HG03457 (cell line): ENCODE measurements around the gene DUSP16.
"Not testable (repeated sequence)": the region's sequence is repeated elsewhere in the genome, so short reads cannot be mapped to it uniquely, and the experiment has no call there.

Experiments
- ATAC-seq: cut with Tn5 transposase; IDR thresholded peaks from one replicate; pipeline ENCODE4 v1.9.1; 2021; ENCODE audit warnings: moderate number of reproducible peaks; ENCODE audit not compliant: unreplicated experiment

Gene DUSP16

DNA sequence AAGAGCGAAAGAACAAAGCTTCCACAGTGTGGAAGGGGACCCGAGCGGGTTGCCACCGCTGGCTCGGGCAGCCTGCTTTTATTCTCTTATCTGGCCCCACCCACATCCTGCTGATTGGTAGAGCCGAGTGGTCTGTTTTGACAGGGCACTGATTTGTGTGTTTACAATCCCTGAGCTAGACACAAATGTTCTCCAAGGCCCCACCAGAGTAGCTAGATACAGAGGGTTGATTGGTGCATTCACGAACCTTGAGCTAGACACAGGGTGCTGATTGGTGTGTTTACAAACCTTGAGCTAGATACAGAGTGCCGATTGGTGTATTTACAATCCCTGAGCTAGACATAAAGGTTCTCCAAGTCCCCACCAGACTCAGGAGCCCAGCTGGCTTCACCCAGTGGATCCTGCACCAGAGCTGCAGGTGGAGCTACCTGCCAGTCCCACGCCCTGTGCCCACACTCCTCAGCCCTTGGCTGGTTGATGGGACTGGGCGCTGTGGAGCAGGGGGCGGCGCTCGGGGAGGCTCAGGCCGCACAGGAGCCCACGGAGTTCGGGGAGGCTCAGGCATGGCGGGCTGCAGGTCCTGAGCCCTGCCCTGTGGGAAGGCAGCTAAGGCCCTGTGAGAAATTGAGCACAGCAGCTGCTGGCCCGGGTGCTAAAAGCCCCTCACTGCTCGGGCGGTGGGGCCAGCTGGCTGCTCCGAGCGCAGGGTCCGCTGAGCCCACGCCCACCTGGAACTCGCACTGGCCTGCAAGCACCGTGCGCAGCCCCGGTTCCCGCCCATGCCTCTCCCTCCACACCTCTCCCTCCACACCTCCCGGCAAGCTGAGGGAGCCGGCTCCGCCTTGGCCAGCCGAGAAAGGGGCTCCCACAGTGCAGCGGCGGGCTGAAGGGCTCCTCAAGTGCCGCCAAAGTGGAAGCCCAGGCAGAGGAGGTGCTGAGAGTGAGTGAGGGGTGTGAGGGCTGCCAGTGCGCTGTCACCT is 90.4 kb downstream of the DUSP16 start:
- not testable (repeated sequence) for ATAC-seq

DNA sequence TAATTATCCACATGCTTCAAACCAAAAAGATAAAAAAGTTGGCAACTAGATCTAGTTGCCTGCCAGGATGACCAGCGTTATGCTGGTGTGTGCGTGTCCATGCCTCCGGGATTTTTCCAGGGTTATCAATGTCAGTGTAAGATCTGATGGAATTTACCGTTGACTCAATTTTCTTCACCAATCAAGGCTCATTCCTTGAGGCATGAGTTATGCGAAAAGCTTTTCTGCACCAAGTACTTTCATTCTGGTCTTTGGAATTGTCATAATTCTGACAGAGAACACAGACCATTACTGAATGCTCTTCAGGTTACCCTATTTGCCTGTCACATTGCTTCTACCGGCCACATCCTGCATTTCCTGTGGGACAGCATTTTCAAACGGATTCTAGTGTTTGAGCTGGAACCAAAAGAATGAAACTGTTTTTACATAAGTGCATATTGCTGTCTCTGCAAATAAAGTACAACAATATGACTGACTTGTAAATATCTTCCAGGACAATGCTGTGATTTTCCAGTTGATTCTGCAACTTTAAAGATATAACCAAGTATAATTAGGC is 91.8 kb downstream of the DUSP16 start:
- ATAC-seq: no peak

DNA sequence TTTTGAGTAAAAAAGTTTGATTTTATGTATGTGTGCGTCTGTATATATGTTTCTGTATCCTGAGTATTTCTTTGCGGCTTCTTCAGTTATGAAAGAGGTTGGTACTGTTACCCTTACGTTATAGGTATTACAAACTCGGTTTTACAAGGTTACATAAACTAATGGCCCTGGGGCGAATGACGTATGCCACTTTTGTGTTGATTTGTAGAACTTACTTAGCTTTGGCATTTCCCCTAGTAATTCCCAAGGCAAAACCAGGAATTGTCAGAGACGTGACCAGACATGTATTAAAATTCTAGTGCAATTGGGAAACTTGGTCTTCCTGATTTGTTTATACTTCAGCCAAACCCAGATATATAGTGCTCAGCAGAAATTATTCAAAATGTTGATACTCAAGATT is 93.3 kb downstream of the DUSP16 start:
- ATAC-seq: no peak

DNA sequence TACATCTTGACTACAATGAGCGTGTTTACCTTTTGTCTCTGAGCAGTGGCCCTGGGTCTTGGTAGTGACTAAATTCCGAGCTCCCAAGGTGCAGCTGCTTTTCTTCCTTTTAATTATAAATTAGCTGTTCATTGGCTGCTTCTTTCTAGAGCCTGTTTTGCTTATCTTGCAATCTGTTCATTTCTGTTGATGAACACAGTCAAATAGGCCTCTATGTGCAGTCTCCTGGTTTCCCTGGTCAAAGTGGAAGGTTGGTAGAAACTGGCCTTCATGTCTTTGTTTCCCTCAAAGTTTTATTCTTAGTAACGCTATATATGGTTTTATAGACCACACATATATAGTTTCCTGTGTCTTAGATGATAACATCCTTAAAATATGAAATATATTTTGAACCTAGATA is 94.1 kb downstream of the DUSP16 start:
- no peak for ATAC-seq

DNA sequence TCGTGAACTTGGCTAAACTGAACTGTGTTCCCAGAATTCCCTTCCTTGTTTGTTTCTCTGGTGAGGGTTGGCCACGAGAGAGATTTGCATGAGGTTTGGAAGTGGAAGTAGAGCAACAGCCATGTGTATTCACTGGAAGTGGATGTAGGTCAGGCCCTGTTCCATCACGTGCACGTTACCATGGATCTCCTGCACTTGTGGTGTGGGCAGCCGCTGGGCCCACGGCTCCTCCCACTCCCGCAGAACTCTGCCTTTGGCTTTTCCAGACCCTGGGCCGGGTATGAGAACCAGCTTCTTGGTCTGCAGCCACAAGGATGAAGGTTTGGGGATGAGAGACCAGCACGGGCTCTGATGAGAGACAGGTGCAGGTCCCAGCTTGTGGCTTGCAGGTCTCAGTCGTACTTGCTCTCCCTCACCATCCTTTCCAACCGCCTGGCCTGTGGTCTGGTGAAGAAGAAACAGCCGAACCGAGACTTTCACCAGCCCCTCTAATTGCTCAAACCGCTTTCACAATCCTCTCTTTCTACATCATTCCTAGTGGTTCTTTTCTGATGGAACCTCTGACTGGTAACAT is 94.9 kb downstream of the DUSP16 start:
- ATAC-seq: no peak

DNA sequence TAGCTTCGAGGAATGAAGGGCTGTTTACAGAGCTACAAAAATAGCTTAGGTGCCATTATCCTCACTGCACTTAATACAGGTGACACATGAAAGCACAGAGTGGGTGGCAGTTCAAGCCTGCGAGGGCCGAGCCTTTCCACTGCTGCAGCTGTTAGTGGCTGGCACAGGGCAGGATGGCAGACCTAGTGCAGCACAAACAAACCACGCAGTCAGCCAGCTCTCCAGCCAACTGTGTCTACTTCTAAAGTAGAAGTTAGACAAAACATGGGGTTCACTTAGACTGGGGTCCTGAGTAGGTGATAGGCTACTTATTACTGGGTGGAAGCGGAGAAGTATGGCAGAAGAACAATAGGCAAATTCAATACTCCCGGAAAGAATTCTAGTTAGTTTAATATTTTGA is 95.4 kb downstream of the DUSP16 start:
- no peak for ATAC-seq

DNA sequence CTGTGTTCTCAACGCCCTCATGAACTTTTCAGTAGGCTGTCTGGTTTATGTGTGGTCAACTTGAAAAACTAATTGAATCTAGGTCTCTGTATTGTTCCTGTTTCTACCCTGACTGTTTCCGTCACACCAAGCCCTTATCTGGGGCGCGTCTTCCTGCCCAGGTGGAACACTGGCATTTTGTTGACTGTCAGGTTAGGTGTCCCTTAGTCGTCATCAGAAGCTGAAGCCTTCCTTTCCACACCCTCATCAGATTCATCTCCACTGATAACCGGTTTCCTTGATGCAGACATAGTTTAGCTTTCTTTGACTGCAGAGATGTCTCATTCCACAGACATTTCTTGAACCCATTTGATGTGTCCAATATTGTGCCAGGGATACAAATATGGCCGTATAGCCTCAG is 96.5 kb downstream of the DUSP16 start:
- no peak for ATAC-seq

DNA sequence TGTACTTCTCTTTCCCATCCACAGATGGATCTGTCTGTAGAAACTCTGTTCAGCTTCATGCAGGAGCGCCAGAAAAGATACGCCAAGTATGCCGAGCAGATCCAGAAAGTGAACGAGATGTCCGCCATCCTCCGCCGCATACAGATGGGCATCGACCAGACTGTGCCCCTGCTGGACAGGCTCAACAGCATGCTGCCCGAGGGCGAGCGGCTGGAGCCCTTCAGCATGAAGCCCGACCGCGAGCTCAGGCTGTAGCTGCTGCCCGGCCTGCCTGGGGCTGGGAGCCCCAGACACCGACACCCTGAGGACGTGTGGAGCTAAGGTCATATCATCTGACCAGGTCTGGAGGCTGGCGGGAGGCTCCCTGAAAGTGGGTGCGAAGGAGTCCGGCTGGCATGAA is 97.1 kb downstream of the DUSP16 start:
- ATAC-seq: no peak

DNA sequence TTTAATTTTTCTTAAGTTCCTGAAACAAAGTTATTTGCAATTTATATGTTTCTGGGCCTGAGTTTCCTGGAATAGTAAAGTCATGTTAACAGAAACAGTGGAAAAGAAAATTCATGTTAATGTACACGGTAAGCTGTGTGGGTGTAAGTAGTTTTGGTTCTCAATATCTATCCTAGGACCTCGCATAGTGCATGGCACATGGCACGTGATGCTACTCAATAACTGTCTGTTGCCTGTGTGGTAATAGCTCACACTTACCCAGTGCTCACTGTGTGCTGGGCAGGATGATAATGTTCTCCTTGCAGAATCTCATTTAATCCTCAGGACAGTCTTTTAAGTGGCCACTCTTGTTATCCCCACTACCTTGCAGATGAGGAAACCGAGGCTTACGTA is 100.7 kb downstream of the DUSP16 start:
- no peak for ATAC-seq

DNA sequence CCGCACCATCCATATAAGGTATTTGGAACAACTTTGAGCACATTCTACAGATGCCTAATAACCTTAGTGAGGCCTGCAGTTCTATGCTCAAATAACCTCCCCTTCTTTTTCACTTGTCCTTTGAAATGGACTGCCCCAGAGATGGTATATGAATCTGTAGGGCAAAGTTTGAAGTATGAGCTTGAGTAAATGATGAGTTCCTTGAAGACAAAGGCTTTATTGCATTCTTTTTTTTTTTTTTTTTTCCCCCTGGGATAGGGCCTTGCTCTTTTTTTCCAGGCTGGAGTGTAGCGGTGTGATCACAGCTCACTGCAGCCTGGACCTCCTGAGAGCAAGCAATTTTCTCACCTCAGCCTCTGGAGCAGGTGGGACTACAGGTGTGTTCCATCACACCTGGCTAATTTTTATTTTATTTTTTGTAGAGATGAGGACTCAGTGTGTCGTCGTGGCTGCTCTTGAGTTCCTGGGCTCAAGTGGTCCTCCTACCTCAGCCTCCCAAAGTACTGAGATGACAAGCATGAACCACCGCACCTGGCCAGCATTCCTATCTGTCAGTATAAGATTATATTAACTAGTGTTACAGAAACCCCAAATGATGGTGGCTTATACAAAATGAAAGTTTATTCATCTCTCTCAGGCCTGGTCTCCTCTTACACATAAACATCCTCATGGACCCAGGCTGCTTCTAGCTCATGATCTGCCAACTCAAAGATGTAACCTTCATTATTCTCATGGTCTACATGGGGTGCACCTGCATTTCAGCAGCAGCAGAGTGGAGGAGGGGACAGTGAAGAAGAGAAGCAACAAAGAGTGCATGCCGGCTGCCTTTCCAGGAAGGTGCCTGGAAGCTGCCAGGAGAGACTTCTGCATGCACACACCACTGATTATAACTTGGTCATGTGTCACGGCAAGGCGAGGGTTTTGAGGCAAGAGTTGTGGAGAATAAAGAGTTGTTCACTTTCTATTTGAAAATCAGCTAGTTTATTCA is 101.4 kb downstream of the DUSP16 start:
- ATAC-seq: no peak

DNA sequence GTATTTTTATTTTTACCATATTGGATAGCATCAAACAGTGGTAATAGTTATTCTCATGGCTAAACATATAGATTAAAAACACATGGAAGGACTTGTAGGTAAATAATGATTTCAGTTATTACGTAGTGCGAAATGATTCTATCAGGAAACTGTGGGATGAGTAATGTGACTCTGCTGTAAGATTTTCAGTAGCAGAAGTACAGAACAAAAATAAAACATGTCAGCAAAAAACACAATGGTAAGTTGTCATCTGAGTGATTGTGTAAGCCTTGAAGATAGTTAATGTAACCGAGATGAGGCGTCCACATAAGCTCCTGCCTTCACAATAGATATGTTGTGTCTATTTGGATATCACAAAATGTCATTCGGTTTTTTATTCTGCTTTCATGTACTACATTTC is 106.0 kb downstream of the DUSP16 start:
- ATAC-seq: no peak

DNA sequence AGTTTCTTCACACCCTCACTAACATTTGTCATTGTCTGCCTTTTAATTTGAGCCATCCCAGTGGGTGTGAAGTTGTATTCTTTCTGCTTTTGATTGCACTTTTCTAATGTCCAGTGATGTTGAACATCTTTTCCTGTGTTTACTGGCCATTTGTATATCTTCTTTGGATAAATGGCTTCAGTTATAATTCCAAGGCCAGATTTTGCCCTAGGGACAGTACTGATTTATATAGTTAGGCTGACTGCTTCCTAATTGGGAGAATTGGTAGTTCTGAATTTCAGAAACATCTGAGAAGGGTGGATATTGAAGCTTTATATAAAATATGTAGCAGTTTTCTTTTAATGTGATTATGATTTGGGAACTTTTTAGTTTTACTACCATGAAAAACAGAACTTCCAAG is 108.3 kb downstream of the DUSP16 start:
- no peak for ATAC-seq

DNA sequence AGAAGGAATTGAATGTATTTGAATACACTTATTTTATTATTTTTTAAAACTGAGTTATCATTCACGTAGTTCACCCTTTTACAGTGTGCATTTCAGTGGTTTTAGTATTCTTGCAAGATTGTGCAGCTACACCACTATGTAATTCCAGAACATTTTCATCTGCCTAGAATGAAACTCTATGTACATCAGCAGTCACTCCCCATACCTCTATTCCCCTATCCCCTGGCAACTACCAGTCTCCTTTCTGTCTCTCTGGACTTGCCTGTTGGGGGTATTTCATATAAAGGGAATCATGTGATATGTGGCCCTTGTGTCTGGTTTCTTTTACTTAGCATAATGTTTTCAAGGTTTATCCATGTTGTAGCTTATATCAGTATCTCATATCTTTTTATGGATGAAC is 109.0 kb downstream of the DUSP16 start:
- ATAC-seq: no peak

DNA sequence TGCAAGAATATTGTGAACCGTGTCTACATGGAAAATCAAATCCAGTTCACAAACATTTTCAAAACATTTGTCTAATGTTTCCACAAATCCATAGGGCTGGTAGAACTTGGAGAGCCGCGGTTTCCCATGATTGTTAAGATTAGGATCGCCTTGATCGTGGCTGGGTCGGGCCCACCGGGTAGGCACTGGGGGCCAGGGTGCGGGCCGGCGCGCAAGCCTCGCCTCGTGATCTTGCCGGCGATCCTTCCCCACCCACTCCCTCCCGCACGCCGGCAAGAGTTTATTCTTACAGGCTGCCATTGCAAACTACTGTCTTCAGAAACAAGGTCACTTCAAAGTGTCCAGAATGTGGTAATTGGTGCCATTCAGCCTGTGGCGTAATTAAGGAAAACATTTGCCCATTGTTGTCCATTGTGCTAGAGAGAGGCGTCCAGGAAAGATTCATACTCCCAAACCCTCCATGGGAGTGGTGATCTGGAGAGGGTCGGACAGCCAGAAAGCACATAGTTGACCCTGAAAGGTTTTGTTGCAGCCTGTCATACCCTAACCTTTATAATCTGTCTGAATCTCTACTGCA is 110.2 kb downstream of the DUSP16 start:
- ATAC-seq: no peak

DNA sequence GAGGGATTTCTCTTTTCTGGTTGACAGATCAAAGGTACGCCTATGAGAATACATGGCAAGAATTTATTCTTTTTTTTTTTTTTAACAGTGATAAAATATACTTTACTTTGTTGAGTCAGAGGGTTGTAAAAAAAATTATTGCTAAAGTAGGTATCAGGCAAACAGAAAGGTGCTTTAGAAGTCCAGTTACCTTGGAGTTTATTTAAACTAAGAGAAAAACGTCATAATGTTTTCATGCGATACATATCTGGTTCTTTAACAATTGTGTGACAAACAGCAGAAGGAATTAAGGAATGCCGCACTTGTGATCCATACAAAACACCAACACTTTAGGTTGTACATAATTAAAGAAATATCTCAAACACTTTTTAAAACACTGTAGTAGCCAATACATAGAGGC is 111.6 kb downstream of the DUSP16 start:
- no peak for ATAC-seq

DNA sequence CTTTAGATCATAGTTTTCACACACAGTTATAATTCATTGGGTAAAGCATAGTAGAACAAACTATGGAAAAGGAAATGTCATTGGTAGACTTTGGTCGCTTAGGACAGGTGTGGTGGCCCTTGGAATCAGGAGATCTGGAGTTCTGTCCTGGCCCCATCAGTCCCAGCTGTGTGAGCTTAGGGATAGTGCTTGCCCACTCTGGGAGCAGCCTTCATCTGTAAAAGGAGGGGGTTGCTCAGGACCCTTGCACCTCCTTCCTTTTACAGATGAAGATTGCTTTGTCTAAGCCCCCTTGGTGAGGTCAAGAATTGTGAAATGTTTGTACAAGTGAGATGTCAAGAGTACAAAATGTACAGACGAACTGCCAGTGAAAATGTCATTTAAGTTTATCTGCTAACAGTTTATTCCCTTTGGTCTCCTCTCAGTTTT is 112.6 kb downstream of the DUSP16 start:
- no peak for ATAC-seq

DNA sequence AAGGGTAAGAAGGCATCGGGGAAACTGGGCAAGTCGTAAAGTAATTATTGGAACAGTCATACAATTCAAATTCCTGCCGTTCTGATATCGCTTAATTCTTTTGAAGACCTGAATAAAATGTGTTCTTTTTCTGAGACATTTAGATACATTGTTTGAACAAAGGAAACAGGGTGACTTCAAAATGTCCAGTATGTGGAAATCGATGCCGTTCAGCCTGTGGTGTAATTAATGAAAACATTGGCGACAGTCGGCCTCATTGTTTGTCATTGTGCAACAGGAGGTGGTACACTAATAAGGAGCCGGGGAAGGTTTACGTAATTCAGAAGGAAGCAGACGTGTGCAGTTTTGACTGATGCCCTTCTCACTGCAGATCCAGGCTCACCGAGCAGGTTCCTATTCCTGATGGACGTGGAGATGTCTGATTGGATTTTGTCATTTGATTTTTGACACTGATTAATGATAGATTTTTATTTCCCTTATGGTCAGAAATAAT is 113.1 kb downstream of the DUSP16 start:
- ATAC-seq: no peak

DNA sequence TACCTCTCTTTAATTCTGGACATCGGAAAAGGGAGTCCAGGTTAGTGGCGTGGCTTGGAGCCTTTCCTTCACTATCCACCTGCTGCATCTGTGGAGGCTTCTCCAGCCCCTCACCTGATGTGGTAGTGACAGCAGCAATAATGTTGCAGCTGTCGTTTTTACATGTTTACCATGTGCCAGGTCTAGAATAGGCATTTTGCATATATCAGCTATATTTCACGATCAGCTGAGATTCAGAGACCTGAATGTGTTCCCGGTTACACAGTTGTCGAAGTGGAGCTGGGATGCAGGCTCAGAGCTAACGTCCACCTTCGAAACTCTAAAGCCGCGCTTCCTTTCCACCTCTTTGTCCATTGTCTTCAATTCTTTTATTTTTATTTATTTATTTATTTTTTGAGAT is 114.8 kb downstream of the DUSP16 start:
- no peak for ATAC-seq

DNA sequence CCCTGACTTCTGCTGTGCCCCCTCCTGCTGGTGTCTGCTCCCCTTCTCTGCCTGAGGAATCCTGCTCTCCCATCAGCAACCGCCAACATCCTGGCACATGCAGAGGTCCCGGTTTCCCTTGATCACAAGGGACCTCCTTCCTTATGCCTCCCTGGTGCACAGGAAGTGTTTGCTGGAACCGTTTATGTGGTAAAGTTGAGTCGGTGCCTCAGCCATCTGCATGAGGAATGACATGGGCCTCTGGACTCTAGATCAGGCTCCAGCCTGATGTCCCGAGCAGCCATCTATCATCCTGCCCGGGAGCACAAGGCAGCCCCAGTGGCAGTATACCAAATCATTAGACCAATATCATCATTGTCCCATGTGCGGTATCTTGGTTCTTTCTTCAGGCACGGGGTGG is 115.4 kb downstream of the DUSP16 start:
- ATAC-seq: no peak

DNA sequence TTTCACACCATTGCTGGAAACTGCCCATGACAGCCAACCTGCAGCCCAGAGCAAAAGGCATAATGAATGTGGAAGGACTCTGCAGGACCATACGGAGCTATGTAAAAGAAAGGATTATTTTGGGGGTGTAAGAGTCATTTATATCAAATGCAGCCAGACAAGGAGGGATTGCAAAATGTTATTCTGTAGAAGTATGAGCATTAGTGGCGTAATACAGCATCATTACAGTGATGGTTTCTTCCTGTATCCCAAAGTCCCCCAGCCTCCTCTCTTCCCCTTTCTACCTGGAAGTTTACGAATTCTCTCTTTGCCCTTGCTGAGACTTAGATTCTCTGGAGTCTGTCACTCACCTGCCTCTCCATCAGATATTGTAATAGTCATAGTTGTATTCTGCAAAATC is 115.9 kb downstream of the DUSP16 start:
- no peak for ATAC-seq

DNA sequence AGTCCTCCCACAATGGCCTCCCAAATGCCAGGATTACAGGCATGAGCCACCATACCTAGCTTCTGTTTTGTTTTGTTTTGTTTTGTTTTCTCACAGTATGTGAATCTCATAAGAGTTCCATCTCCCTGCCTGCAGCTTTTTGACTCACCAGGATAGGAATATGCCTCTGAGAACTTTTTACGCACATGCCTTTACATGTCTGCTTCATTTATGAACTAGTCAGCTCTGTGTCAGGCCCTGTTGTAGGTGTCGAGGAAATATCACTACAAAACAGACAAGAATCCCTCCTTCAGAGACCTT is 116.8 kb downstream of the DUSP16 start:
- no peak for ATAC-seq
